ENCODE data around the gene HMGCR. TPM values are rescaled to one million over a fixed set of nuclear protein-coding genes. Genes with fewer than 3 reads are reported as not detected.

HMGCR gene
- total and polyA plus RNA-seq, 2 donors (not counting 3 experiments of a cell fraction or from before 2014, with no cell fraction given): 39.6 to 104 TPM

DNA sequence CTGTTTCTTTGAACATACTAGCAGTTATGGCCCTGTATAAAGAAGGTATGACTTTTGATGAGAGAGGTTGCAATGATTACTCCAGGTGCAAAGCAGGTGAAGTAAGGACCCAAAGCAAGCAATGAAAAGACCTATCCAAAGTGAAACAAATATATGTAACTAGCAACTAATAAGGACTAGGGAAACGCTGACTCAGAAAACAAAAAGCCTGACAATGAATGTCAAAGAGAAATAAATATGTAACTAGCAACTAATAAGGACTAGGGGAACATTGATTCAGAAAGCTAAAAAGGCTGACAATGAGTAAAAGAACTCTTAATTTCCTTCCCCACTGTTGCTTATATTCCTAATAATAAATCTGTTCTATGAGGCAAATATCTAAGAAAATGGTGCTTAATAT lies 43.1 kb downstream of the HMGCR start:
- CTCF ChIA-PET: no interaction called here
- intact Hi-C loops (cut with micrococcal nuclease) (no loop called here), dilution Hi-C loops (cut with MboI; ENCODE audit: extremely low pct_ligation_motif_present, low sequenced_read_pairs) (no loop called here)
- no peak overlapping the region for H2AFZ ChIP-seq (ENCODE audit: low read depth, low read length)
- no peak overlapping the region for H3K4me2 ChIP-seq (ENCODE audit: insufficient read depth, low read length)
- peaks cover 0 to 5% of the 10 kb centered on the region in 2 experiments for H3K36me3 ChIP-seq (ENCODE audit: control insufficient read depth in 2 of 2, extremely low read depth in 1 of 2, insufficient read depth in 2 of 2, low read length in 2 of 2)
- H3K27ac ChIP-seq (ENCODE audit: insufficient read depth, low read depth, low read length): no peak overlapping the region
- no peaks in the 10 kb centered on the region for H3K4me1 ChIP-seq (ENCODE audit: control insufficient read depth, extremely low read depth, insufficient read depth, low read length)
- H4K20me1 ChIP-seq (replicated peaks; ENCODE audit: control insufficient read depth, extremely low read depth, insufficient read depth, low read length): no peaks in the 10 kb centered on the region
- H3K4me3 ChIP-seq (replicated peaks in 1 of 3; ENCODE audit: insufficient read depth in 1 of 3, low read depth in 1 of 3, low read length in 3 of 3): no peak overlapping the region
- POLR2A ChIA-PET: no interaction called here
- H3K9me3 ChIP-seq (replicated peaks; ENCODE audit: control insufficient read depth, insufficient read depth, low read length): no peaks in the 10 kb centered on the region
- no TSS peak for BruUV-seq (replicated peaks)
- FAIRE-seq (no peak), DNase-seq (ENCODE audit: low read depth, low spot score) (no peak)
- no peaks in the 10 kb centered on the region for H3K79me2 ChIP-seq (ENCODE audit: control insufficient read depth, insufficient read depth, low read length)
- no peaks in the 10 kb centered on the region for H3K27me3 ChIP-seq (ENCODE audit: control insufficient read depth in 2 of 2, insufficient read depth in 2 of 2, low read length in 2 of 2)
- no peaks in the 10 kb centered on the region for H3K9me1 ChIP-seq (replicated peaks; ENCODE audit: control insufficient read depth, extremely low read depth, insufficient read depth, low read length)
- no peak overlapping the region for H3K9ac ChIP-seq (replicated peaks; ENCODE audit: extremely low read depth, insufficient read depth, low read length)
- no peak for TF ChIP-seq MYC (IDR thresholded peaks at IDR 0.05; ENCODE audit: low read depth, low read length)
- no peak for TF ChIP-seq FOS (IDR thresholded peaks at IDR 0.05; ENCODE audit: borderline replicate concordance, insufficient read depth, low read length)
- TF ChIP-seq, protein P1, sequence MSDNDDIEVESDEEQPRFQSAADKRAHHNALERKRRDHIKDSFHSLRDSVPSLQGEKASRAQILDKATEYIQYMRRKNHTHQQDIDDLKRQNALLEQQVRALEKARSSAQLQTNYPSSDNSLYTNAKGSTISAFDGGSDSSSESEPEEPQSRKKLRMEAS (IDR thresholded peaks at IDR 0.05; ENCODE audit: insufficient read depth, insufficient read length): no peak
- no peak for TF ChIP-seq EZH2 (IDR thresholded peaks at IDR 0.05; ENCODE audit: borderline replicate concordance, low read depth, low read length, severe bottlenecking)
- no peak for TF ChIP-seq GATA2 (IDR thresholded peaks at IDR 0.05; ENCODE audit: insufficient read depth, insufficient read length, low read depth, low read length)
- no peak for TF ChIP-seq JUN (IDR thresholded peaks at IDR 0.05; ENCODE audit: borderline replicate concordance, insufficient read depth, insufficient read length, low read depth)
- no peak for TF ChIP-seq POLR2A (IDR thresholded peaks at IDR 0.05; ENCODE audit: low read depth, low read length)
- TF ChIP-seq POLR2AphosphoS5 (IDR thresholded peaks at IDR 0.05; ENCODE audit: insufficient read depth, low read depth, low read length): no peak
- TF ChIP-seq, protein P2, sequence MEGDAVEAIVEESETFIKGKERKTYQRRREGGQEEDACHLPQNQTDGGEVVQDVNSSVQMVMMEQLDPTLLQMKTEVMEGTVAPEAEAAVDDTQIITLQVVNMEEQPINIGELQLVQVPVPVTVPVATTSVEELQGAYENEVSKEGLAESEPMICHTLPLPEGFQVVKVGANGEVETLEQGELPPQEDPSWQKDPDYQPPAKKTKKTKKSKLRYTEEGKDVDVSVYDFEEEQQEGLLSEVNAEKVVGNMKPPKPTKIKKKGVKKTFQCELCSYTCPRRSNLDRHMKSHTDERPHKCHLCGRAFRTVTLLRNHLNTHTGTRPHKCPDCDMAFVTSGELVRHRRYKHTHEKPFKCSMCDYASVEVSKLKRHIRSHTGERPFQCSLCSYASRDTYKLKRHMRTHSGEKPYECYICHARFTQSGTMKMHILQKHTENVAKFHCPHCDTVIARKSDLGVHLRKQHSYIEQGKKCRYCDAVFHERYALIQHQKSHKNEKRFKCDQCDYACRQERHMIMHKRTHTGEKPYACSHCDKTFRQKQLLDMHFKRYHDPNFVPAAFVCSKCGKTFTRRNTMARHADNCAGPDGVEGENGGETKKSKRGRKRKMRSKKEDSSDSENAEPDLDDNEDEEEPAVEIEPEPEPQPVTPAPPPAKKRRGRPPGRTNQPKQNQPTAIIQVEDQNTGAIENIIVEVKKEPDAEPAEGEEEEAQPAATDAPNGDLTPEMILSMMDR (IDR thresholded peaks at IDR 0.05; ENCODE audit: extremely low read depth in 1 of 2, insufficient read depth in 1 of 2, low read depth in 1 of 2, low read length in 2 of 2): no peak

Data from endothelial cell of umbilical vein (primary cell).